ENCODE measurements around the gene HOXB2. TPM values are rescaled to one million over a fixed set of nuclear protein-coding genes. Genes with fewer than 3 reads are reported as not detected.

HOXB2 gene
- total and polyA plus RNA-seq, 2 experiments from 2014 or later, result 5.6 to 20.7 TPM

- no peak overlapping the region for H2AFZ ChIP-seq
- H3K4me3 ChIP-seq, result no peak overlapping the region
- no peaks in the 10 kb centered on the region for H4K20me1 ChIP-seq (ENCODE audit: insufficient read depth, poor library complexity, severe bottlenecking)
- peaks cover 81% of the 10 kb centered on the region for H3K27me3 ChIP-seq
- H3K36me3 ChIP-seq (replicated peaks; ENCODE audit: insufficient read depth, low read depth), result no peaks in the 10 kb centered on the region
- no peaks in the 10 kb centered on the region for H3K9me2 ChIP-seq (replicated peaks; ENCODE audit: insufficient read depth)
- TF ChIP-seq CTCF (IDR thresholded peaks at IDR 0.05; ENCODE audit: poor library complexity) (no peak), EZH2 (IDR thresholded peaks at IDR 0.05; ENCODE audit: borderline replicate concordance) (no peak), EZH2phosphoT487 (IDR thresholded peaks at IDR 0.05; ENCODE audit: low read depth, severe bottlenecking, unreplicated experiment) (no peak)
- H3K4me1 ChIP-seq (ENCODE audit: insufficient read depth), result peaks cover 9% of the 10 kb centered on the region
- no peaks in the 10 kb centered on the region for H3K79me2 ChIP-seq
- no peak for DNase-seq (ENCODE audit: low spot score)
- no peaks in the 10 kb centered on the region for H3K9me3 ChIP-seq (ENCODE audit: low read depth)
- WGBS (ENCODE audit: low lambda C conversion rate, missing lambda C conversion rate), result 62% methylated on average over 10 of the region's 11 CpGs
- H3K4me2 ChIP-seq, result no peak overlapping the region
- no peak overlapping the region for H3K27ac ChIP-seq
Observed at GRCh38 chr17:48528936-48529682, 15.8 kb downstream of the HOXB2 start.

- Histone ChIP-seq H3K9me3 (ENCODE audit: low read depth) (no peaks in the 10 kb centered on the region), H3K27ac (no peak overlapping the region), H3K4me3 (no peak overlapping the region), H3K36me3 (replicated peaks; ENCODE audit: insufficient read depth, low read depth) (no peaks in the 10 kb centered on the region), H3K79me2 (no peaks in the 10 kb centered on the region), H3K27me3 (peaks cover 83% of the 10 kb centered on the region), H3K9me2 (replicated peaks; ENCODE audit: insufficient read depth) (no peaks in the 10 kb centered on the region), H4K20me1 (ENCODE audit: insufficient read depth, poor library complexity, severe bottlenecking) (no peaks in the 10 kb centered on the region), H3K4me1 (ENCODE audit: insufficient read depth) (peaks cover 9% of the 10 kb centered on the region), H3K4me2 (no peak overlapping the region), H2AFZ (no peak overlapping the region)
- 29% methylated on average over 7 of the region's 7 CpGs for WGBS (ENCODE audit: low lambda C conversion rate, missing lambda C conversion rate)
- DNase-seq (ENCODE audit: low spot score), result no peak
- TF ChIP-seq EZH2phosphoT487 (IDR thresholded peaks at IDR 0.05; ENCODE audit: low read depth, severe bottlenecking, unreplicated experiment) (no peak), CTCF (IDR thresholded peaks at IDR 0.05; ENCODE audit: poor library complexity) (no peak), EZH2 (IDR thresholded peaks at IDR 0.05; ENCODE audit: borderline replicate concordance) (no peak)
Observed at GRCh38 chr17:48528153-48528935, 16.6 kb downstream of the HOXB2 start.

- Histone ChIP-seq H3K9me2 (replicated peaks; ENCODE audit: insufficient read depth) (no peaks in the 10 kb centered on the region), H3K36me3 (replicated peaks; ENCODE audit: insufficient read depth, low read depth) (no peaks in the 10 kb centered on the region), H3K79me2 (no peaks in the 10 kb centered on the region), H2AFZ (peak overlapping the region; percentile 35), H3K4me2 (peak overlapping the region; percentile 64), H3K27ac (peak overlapping the region; percentile 40), H3K9me3 (ENCODE audit: low read depth) (no peaks in the 10 kb centered on the region), H3K4me1 (ENCODE audit: insufficient read depth) (peaks cover 12% of the 10 kb centered on the region), H3K4me3 (no peak overlapping the region), H4K20me1 (ENCODE audit: insufficient read depth, poor library complexity, severe bottlenecking) (no peaks in the 10 kb centered on the region), H3K27me3 (peaks cover 78% of the 10 kb centered on the region)
- DNase-seq (ENCODE audit: low spot score), result no peak
- 40% methylated on average over 12 of the region's 14 CpGs for WGBS (ENCODE audit: low lambda C conversion rate, missing lambda C conversion rate)
- TF ChIP-seq EZH2phosphoT487 (IDR thresholded peaks at IDR 0.05; ENCODE audit: low read depth, severe bottlenecking, unreplicated experiment) (no peak), CTCF (IDR thresholded peaks at IDR 0.05; ENCODE audit: poor library complexity) (no peak), EZH2 (IDR thresholded peaks at IDR 0.05; ENCODE audit: borderline replicate concordance) (no peak)
Observed at GRCh38 chr17:48527547-48527932, 17.4 kb downstream of the HOXB2 start.
